ENCODE measurements around the gene DHX32. TPM values are rescaled to one million over a fixed set of nuclear protein-coding genes. Genes with fewer than 3 reads are reported as not detected.

The DHX32 gene
- total RNA-seq, 1 experiment from 2014 or later = 28.0 TPM

DNA sequence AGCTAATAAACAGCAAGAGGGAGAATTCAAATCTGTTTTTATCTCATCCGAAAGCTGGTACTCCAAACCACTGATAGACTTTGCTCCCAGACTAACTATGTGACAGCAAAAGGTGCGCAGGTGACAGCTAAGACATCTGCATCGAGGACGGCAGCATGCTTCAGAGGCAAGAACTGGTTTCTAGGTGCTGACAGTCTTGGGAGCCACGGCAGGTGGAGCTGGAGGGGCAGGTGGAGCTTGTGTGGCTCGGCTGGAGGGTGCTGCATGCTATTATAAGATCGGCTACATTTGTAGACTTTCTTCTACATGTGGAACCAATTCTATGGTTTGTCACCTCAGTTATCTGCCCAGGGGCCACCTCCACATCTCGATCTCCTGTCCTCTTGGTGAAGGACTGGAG lies 83.7 kb downstream of the DHX32 start (continued):
- no peak for TF ChIP-seq RORB (CRISPR knock-in tag; IDR thresholded peaks at IDR 0.05)
- TF ChIP-seq CREM (CRISPR knock-in tag; IDR thresholded peaks at IDR 0.05) = no peak
- no peak for TF ChIP-seq NR2C2 (CRISPR knock-in tag; IDR thresholded peaks at IDR 0.05)

DNA sequence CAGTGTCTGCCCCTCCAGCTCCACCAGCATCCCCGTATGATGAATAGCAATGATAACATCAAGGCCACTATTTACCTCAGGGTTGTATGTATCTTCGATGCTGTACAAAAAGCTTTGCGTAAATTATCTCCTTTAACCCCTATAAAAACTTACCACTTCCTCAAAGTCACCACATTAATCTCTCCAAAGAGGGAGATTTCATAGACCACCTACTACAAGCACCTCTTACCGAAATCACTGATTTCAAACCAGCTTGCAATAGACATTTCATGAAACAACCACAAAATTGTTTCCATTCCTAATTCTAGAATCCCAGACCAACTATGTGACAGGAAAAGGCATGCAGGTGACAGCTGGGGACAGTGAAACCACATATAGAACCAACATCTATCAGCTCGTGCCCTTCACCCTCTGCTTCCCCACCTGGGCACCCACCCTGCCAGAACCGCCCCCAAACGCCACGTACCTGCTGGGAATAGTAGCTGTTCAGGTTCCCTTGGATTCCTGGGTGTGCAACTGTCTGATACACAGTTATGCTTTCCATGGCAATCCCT lies 85.4 kb downstream of the DHX32 start:
- Mint-ChIP-seq H3K36me3 (peaks cover 20% of the 10 kb centered on the region), H3K27me3 (ENCODE audit: low read depth) (no peaks in the 10 kb centered on the region), H3K4me1 (no peaks in the 10 kb centered on the region), H3K27ac (no peak overlapping the region), H3K9me3 (no peaks in the 10 kb centered on the region), H3K4me3 (no peak overlapping the region)
- ATAC-seq = no peak
- TF ChIP-seq PREB (CRISPR knock-in tag; IDR thresholded peaks at IDR 0.05; ENCODE audit: borderline replicate concordance) (no peak), ZNF317 (CRISPR knock-in tag; IDR thresholded peaks at IDR 0.05; ENCODE audit: borderline replicate concordance, low read depth) (no peak)
- TF ChIP-seq, protein P1, sequence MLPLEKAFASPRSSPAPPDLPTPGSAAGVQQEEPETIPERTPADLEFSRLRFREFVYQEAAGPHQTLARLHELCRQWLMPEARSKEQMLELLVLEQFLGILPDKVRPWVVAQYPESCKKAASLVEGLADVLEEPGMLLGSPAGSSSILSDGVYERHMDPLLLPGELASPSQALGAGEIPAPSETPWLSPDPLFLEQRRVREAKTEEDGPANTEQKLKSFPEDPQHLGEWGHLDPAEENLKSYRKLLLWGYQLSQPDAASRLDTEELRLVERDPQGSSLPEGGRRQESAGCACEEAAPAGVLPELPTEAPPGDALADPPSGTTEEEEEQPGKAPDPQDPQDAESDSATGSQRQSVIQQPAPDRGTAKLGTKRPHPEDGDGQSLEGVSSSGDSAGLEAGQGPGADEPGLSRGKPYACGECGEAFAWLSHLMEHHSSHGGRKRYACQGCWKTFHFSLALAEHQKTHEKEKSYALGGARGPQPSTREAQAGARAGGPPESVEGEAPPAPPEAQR (CRISPR knock-in tag; IDR thresholded peaks at IDR 0.05) = no peak
- TF ChIP-seq, protein P2, sequence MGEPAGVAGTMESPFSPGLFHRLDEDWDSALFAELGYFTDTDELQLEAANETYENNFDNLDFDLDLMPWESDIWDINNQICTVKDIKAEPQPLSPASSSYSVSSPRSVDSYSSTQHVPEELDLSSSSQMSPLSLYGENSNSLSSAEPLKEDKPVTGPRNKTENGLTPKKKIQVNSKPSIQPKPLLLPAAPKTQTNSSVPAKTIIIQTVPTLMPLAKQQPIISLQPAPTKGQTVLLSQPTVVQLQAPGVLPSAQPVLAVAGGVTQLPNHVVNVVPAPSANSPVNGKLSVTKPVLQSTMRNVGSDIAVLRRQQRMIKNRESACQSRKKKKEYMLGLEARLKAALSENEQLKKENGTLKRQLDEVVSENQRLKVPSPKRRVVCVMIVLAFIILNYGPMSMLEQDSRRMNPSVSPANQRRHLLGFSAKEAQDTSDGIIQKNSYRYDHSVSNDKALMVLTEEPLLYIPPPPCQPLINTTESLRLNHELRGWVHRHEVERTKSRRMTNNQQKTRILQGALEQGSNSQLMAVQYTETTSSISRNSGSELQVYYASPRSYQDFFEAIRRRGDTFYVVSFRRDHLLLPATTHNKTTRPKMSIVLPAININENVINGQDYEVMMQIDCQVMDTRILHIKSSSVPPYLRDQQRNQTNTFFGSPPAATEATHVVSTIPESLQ (CRISPR knock-in tag; IDR thresholded peaks at IDR 0.05) = no peak
- TF ChIP-seq, protein P3, sequence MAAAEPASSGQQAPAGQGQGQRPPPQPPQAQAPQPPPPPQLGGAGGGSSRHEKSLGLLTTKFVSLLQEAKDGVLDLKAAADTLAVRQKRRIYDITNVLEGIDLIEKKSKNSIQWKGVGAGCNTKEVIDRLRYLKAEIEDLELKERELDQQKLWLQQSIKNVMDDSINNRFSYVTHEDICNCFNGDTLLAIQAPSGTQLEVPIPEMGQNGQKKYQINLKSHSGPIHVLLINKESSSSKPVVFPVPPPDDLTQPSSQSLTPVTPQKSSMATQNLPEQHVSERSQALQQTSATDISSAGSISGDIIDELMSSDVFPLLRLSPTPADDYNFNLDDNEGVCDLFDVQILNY (CRISPR knock-in tag; IDR thresholded peaks at IDR 0.05) = no peak
- ChIA-PET POLR2A (no interaction called here), CTCF (interaction anchor here (0.6 kb wide), 1 partner anchor 994 kb away, joined by 5 read pairs; no protein-coding TSS in a partner anchor)
- no peak for DNase-seq (ENCODE audit: low spot score)

GRCh38 chr10:125795128-125795527 lies 86.0 kb downstream of the DHX32 start:
- no peak overlapping the region for H3K27ac Mint-ChIP-seq
- CTCF ChIA-PET = no interaction called here
- H3K4me1 Mint-ChIP-seq = no peaks in the 10 kb centered on the region
- peaks cover 20% of the 10 kb centered on the region for H3K36me3 Mint-ChIP-seq
- no peaks in the 10 kb centered on the region for H3K27me3 Mint-ChIP-seq (ENCODE audit: low read depth)
- ATAC-seq (no peak), DNase-seq (ENCODE audit: low spot score) (no peak)
- H3K9me3 Mint-ChIP-seq = no peaks in the 10 kb centered on the region
- TF ChIP-seq, protein P4, sequence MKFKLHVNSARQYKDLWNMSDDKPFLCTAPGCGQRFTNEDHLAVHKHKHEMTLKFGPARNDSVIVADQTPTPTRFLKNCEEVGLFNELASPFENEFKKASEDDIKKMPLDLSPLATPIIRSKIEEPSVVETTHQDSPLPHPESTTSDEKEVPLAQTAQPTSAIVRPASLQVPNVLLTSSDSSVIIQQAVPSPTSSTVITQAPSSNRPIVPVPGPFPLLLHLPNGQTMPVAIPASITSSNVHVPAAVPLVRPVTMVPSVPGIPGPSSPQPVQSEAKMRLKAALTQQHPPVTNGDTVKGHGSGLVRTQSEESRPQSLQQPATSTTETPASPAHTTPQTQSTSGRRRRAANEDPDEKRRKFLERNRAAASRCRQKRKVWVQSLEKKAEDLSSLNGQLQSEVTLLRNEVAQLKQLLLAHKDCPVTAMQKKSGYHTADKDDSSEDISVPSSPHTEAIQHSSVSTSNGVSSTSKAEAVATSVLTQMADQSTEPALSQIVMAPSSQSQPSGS (CRISPR knock-in tag; IDR thresholded peaks at IDR 0.05; ENCODE audit: borderline replicate concordance, low read depth) = no peak
- TF ChIP-seq, protein P5, sequence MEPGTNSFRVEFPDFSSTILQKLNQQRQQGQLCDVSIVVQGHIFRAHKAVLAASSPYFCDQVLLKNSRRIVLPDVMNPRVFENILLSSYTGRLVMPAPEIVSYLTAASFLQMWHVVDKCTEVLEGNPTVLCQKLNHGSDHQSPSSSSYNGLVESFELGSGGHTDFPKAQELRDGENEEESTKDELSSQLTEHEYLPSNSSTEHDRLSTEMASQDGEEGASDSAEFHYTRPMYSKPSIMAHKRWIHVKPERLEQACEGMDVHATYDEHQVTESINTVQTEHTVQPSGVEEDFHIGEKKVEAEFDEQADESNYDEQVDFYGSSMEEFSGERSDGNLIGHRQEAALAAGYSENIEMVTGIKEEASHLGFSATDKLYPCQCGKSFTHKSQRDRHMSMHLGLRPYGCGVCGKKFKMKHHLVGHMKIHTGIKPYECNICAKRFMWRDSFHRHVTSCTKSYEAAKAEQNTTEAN (CRISPR knock-in tag; IDR thresholded peaks at IDR 0.05) = no peak
- TF ChIP-seq, protein P6, sequence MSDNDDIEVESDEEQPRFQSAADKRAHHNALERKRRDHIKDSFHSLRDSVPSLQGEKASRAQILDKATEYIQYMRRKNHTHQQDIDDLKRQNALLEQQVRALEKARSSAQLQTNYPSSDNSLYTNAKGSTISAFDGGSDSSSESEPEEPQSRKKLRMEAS (CRISPR knock-in tag; IDR thresholded peaks at IDR 0.05) = no peak
- POLR2A ChIA-PET = no interaction called here
- H3K4me3 Mint-ChIP-seq = no peak overlapping the region
